SU-DHL-6 (cell line): ENCODE results near the gene IL36B.

Experiments used
- H2AFZ ChIP-seq: fragments of 200-600 bp; sonication (generic); 2 replicates; pipeline ENCODE4 v1.6.1; 2014; ENCODE audit warnings: low read depth, mild to moderate bottlenecking, moderate library complexity, mixed read lengths, antibody characterized with exemption, low read length; ENCODE audit not compliant: severe bottlenecking
- H3F3A ChIP-seq: fragments of 200-600 bp; shearing (Covaris generic); 2 replicates; pipeline ENCODE4 v1.6.0; 2016; ENCODE audit warnings: antibody characterized with exemption, mild to moderate bottlenecking; ENCODE audit not compliant: insufficient read depth
- H3K27ac ChIP-seq: fragments of 200-600 bp; sonication (generic); 2 replicates; pipeline ENCODE4 v1.5.1; 2016; ENCODE audit warnings: low read depth, mild to moderate bottlenecking, low read length, moderate library complexity, mixed read lengths
- H3K27me3 ChIP-seq: fragments of 200-600 bp; sonication (generic), shearing (Covaris generic); 2 replicates; pipeline ENCODE4 v1.6.0; 2014; ENCODE audit warnings: mild to moderate bottlenecking, low read length
- H3K36me3 ChIP-seq: fragments of 200-600 bp; sonication (generic); 2 replicates; pipeline ENCODE4 v1.6.1; 2014; ENCODE audit warnings: mild to moderate bottlenecking, low read length, mixed read lengths
- H3K4me2 ChIP-seq: fragments of 300-600, 200-600 bp; shearing (Covaris generic), sonication (generic); 2 replicates; pipeline ENCODE4 v1.6.0; 2014; ENCODE audit warnings: low read length, low read depth, mild to moderate bottlenecking; ENCODE audit not compliant: poor library complexity, severe bottlenecking
- H3K4me3 ChIP-seq: fragments of 200-600 bp; sonication (generic); 2 replicates; pipeline ENCODE4 v1.5.1; 2014; ENCODE audit warnings: antibody characterized with exemption, low read length, mild to moderate bottlenecking, mixed read lengths; ENCODE audit not compliant: insufficient read depth, poor library complexity, severe bottlenecking
- H3K79me2 ChIP-seq: fragments of 200-600 bp; sonication (generic); 2 replicates; pipeline ENCODE4 v1.6.1; 2014; ENCODE audit warnings: mild to moderate bottlenecking, low read length, moderate library complexity; ENCODE audit not compliant: insufficient read depth
- H3K9ac ChIP-seq: fragments of 200-600 bp; sonication (generic); 2 replicates; pipeline ENCODE4 v1.7.0; 2014; ENCODE audit warnings: mild to moderate bottlenecking, low read length
- H3K9me2 ChIP-seq: fragments of 200-600 bp; sonication (generic); replicated peaks from 2 replicates; pipeline ENCODE4 v1.6.1; 2014; ENCODE audit warnings: low read length; ENCODE audit not compliant: insufficient read depth
- H3K9me3 ChIP-seq: fragments of 200-600 bp; sonication (generic); 2 replicates; pipeline ENCODE4 v1.6.1; 2014; ENCODE audit warnings: low read length, mixed read lengths; ENCODE audit not compliant: insufficient read depth
- H4K20me1 ChIP-seq: fragments of 200-600 bp; sonication (generic); 2 replicates; pipeline ENCODE4 v1.6.1; 2014; ENCODE audit warnings: low read depth, mild to moderate bottlenecking, antibody characterized with exemption, low read length, moderate library complexity, mixed read lengths
- EZH2phosphoT487 ChIP-seq: fragments of 200-600 bp; sonication (generic), shearing (Covaris generic); conservative IDR thresholded peaks from 2 replicates; pipeline ENCODE4 v1.6.1; 2018; ENCODE audit warnings: mild to moderate bottlenecking, antibody characterized with exemption, low read length, moderate library complexity, mixed read lengths
- TF ChIP-seq, protein P1 (sequence below): fragments of 200-600 bp; sonication (generic); IDR thresholded peaks from one replicate; pipeline ENCODE4 v1.5.1; 2017; ENCODE audit warnings: antibody characterized with exemption, mild to moderate bottlenecking, low read length, moderate library complexity; ENCODE audit not compliant: insufficient read depth, poor library complexity, severe bottlenecking

Gene IL36B

GRCh38 chr2:113057117-113057516 lies 4.5 kb upstream of the IL36B start:
- Histone ChIP-seq H3K9me2 (no peaks in the 10 kb centered on the region), H3K36me3 (no peaks in the 10 kb centered on the region), H3K79me2 (no peaks in the 10 kb centered on the region), H3F3A (no peaks in the 10 kb centered on the region), H2AFZ (no peak overlapping the region), H3K27ac (no peak overlapping the region), H3K27me3 (no peaks in the 10 kb centered on the region), H3K4me3 (no peak overlapping the region), H3K9ac (no peak overlapping the region), H4K20me1 (no peaks in the 10 kb centered on the region), H3K9me3 (peaks cover 10% of the 10 kb centered on the region; the same call in 1 of the 2 replicates), H3K4me2 (no peak overlapping the region)
- no peak for TF ChIP-seq EZH2phosphoT487
- TF ChIP-seq, protein P1, sequence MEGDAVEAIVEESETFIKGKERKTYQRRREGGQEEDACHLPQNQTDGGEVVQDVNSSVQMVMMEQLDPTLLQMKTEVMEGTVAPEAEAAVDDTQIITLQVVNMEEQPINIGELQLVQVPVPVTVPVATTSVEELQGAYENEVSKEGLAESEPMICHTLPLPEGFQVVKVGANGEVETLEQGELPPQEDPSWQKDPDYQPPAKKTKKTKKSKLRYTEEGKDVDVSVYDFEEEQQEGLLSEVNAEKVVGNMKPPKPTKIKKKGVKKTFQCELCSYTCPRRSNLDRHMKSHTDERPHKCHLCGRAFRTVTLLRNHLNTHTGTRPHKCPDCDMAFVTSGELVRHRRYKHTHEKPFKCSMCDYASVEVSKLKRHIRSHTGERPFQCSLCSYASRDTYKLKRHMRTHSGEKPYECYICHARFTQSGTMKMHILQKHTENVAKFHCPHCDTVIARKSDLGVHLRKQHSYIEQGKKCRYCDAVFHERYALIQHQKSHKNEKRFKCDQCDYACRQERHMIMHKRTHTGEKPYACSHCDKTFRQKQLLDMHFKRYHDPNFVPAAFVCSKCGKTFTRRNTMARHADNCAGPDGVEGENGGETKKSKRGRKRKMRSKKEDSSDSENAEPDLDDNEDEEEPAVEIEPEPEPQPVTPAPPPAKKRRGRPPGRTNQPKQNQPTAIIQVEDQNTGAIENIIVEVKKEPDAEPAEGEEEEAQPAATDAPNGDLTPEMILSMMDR = no peak

- H3K27me3 ChIP-seq = no peaks in the 10 kb centered on the region
- no peaks in the 10 kb centered on the region for H3K36me3 ChIP-seq
- H3K4me3 ChIP-seq = no peak overlapping the region
- no peak overlapping the region for H3K4me2 ChIP-seq
- no peaks in the 10 kb centered on the region for H3K9me2 ChIP-seq
- TF ChIP-seq, protein P1 = no peak
- TF ChIP-seq EZH2phosphoT487 = no peak
- no peak overlapping the region for H3K9ac ChIP-seq
- no peaks in the 10 kb centered on the region for H3K79me2 ChIP-seq
- H2AFZ ChIP-seq = no peak overlapping the region
- H3K27ac ChIP-seq = no peak overlapping the region
- no peaks in the 10 kb centered on the region for H4K20me1 ChIP-seq
- peaks cover 10% of the 10 kb centered on the region; the same call in 1 of the 2 replicates for H3K9me3 ChIP-seq
- no peaks in the 10 kb centered on the region for H3F3A ChIP-seq
These were observed 3.9 kb upstream of the IL36B start for GRCh38 chr2:113056521-113056920.

- Histone ChIP-seq H3K36me3 (no peaks in the 10 kb centered on the region), H3K79me2 (no peaks in the 10 kb centered on the region), H3K9ac (no peak overlapping the region), H2AFZ (no peak overlapping the region), H3K9me3 (peaks cover 10% of the 10 kb centered on the region; the same call in 1 of the 2 replicates), H4K20me1 (no peaks in the 10 kb centered on the region), H3K4me3 (no peak overlapping the region), H3K27ac (no peak overlapping the region), H3K9me2 (no peaks in the 10 kb centered on the region), H3F3A (no peaks in the 10 kb centered on the region), H3K4me2 (no peak overlapping the region), H3K27me3 (no peaks in the 10 kb centered on the region)
- TF ChIP-seq EZH2phosphoT487 = no peak
- TF ChIP-seq, protein P1 = no peak
These were observed 1.4 kb upstream of the IL36B start for GRCh38 chr2:113054066-113054465.
